GM18873 (cell line): ENCODE results near the gene SEC14L1.
"Not testable (repeated sequence)": the region's sequence is repeated elsewhere in the genome, so short reads cannot be mapped to it uniquely, and the experiment has no call there.

Source experiments
- ATAC-seq: cut with Tn5 transposase; IDR thresholded peaks from one replicate; pipeline ENCODE4 v1.9.1; 2021; ENCODE audit warnings: mild to moderate bottlenecking, moderate library complexity, moderate number of reproducible peaks; ENCODE audit not compliant: unreplicated experiment, low FRiP score

Gene SEC14L1

DNA sequence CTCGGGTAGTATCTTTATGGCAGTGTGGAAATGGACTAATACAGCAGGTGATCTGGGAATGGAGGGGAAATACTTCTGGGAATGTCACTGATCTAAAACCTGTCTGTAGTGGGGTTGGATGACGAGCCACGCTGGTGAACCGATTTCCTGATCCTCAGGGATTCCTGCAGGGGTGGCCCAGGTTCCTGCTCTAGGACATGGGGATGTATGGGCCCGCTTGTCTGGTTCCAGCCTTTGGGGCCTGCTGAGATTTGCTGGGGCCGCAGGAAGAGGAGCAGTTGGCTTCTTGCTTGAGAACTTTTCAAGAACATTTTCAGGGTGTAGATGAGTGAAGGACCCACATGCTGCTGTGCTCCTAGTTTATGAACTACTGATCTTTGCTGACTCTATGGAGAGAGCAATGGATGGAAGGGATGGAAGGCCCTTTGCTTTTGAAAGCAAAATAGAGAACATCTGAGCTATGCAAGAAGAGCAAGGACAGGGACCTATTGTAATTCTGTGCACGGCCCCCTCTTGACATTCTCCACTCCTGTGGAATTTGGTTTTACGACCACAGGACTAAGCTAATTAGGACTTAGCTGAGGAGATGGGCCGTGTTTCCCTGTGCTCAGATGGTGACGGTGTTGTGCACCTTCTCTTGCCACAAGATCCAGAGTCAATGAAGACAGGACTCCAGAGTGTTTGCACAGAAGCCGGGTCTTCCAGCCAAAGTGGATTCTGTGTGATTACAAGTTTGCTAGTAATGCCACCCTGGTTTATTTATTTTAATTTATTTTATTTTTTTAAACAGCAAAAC is 90.5 kb downstream of the SEC14L1 start:
- no peak for ATAC-seq

DNA sequence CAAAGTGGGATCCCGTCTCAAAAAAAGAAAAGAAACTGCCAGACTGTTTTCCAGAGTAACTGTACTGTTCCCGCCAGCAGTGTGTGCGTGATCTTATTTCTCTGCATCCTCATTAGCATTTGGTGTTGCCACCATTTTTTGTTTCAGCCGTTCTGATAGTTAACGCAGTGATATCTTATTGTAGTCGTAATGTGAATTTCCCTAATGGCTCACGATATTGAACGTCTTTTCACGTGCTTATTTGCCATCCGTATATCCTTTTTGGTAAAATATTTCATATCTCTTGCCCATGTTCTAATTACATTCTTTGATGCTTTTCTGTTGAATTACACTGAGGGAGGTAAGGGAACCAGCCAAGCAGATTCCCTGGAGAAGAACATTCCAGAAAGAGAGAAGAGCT is 92.4 kb downstream of the SEC14L1 start:
- no peak for ATAC-seq

DNA sequence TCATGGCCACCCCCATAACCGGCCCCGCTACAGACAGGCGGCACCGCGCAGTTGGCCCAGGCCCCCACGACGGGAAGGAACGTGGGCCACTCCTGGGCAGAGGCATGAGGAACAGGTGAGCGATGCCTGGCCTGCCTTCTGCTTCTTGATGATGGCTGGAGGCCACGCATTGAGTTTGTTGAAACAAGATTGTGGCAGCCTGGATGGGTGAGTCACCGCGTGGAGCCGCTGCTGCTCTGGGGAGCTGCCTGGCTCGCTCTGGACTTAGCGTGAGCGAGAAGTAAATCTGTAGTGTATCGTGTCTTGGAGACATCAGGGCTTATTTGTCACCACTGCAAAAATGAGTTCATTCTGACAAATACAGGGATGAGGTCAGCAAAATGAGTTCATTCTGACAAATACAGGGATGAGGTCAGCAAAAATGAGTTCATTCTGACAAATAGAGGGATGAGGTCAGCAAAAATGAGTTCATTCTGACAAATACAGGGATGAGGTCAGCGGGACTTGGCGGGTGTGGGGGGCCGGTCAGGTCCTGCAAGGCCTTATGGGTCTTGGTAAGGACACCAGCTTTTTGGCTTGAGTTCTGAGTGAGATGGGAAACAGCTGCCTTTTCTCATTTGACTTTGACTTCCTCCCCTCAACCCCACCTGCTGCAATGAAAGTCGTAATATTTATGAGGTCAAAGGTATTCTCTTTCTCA is 93.0 kb downstream of the SEC14L1 start:
- ATAC-seq: no peak

DNA sequence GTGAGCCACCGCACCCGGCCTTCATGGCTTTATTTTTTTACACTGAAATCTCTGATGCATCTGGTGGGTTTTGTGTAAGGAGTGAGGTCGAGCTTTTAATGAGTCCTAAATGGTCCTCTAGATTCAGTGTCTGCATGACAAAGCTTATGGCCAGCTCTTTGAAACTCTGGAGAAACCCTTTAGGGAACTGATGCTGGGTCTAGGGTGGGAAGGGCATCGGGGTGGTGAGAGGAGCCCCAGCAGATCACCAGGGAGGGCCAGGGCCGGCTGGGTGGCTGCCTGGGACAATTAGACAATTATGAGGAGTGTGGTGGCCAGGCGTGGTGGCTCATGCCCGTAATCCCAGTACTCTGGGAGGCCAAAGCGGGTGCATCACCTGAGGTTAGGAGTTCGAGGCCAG is 93.9 kb downstream of the SEC14L1 start:
- ATAC-seq: no peak

DNA sequence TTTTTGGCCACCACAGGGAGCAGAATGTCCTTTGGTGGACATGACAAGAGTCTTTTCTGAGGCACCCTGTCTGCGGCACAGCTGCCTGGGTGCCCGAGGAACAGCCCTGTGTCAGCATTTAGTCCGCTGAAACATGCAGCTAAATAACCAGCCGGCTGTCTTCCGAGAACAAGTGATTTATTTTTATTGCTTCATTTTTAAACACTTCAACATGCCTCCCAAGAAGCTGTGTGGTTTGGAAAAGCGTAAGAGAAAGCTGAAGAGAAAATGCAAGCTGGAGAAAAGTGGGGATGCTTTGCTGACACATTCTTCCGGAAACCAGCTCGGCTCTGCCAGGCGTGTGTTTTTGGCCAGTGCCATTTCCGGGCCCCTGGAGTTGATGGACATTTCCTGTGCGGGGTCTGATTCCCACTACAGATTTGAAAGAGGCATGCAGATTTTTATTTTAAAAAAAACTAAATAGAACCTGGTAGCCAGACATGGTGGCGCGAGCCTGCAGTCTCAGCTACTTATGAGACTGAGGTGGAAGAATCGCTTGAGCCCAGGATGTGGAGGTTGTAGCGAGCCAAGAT is 94.7 kb downstream of the SEC14L1 start:
- no peak for ATAC-seq

DNA sequence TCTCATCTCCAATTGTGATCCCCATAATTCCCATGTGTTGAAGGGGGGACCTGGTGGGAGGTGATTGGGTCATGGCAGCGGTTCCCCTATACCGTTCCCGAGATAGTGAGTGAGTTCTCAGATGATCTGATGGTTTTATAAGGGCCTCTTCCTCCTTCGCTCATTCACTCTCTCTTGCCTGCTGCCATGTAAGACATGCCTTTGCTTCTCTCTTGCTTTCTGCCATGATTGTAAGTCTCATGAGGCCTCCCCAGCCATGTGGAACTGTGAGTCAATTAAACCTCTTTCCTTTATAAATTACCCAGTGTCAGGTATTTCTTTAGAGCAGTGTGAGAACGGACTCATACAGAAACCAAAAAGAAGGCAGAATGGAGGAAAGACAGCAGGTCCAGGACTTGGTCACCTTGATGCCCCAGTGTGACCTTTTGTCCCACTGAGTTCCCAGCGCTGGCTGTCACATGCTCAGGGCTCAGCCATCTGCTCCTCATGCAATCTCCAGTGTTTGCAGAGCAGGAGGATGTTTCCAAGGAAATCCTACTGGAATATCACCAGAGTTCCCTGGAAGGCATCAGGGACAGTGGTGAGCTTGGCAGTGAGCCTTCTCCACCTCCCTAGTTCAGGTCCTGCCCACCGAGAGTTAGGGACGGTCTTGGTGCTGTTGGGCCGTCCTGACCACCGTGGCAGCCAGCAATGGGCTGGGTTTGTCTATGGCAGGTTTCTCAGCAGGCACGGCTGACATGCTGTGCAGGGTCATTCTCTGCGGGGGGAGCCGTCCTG is 96.7 kb downstream of the SEC14L1 start:
- no peak for ATAC-seq

DNA sequence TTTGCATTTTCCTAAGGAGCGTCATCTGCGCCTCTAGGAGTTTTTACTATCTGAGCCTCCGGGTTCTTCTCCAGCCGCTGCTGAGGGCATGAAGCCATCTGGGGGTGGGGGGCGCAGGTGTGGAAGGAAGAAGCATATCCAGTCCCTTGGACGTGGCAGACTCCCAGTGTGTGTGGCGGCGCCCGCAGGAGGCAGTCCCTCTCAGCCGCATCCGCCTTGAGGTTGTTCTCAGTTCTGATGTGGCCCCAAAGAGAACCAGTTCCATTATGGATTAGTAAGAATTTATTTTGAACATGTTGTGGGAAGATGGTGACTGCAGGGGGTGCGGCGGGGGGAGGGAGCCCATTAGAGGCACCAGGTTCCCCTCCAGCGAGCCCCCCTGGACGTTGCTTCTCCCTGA is 100.2 kb downstream of the SEC14L1 start:
- no peak for ATAC-seq

DNA sequence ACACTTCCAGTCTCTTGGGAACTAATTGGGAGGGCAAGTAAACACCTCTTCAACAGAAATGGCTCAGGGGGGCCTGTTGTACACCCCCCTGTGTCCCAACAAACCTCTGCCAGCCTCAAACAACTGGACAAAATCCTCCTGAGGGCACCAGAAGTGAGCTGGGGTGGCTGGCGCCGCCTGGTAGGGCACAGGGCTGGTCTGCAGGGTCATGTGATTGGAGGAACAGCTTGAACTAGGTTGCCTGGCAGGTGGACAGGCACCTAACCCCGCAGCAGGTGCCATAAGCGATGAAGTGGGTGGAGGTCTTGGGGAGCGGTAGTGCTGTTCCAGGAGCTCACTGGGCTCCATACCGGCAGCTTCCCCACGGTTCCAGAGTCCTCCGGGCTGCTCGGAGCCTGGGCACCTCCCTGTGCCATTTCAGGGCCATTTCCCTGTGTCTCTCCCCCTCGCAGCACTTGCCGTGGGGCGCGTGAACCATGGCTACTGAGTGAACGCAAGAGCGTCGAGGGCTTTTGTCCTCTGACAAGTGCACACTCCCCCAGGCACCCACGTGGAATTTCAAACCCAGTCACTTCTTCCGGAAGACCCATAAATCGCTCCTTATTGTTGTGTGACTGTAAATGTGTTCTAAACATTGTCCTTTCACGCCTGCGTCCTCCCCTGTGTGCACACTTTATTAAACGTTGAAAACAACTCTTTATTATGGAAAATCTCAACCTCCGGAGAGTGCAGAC is 101.5 kb downstream of the SEC14L1 start:
- no peak for ATAC-seq

DNA sequence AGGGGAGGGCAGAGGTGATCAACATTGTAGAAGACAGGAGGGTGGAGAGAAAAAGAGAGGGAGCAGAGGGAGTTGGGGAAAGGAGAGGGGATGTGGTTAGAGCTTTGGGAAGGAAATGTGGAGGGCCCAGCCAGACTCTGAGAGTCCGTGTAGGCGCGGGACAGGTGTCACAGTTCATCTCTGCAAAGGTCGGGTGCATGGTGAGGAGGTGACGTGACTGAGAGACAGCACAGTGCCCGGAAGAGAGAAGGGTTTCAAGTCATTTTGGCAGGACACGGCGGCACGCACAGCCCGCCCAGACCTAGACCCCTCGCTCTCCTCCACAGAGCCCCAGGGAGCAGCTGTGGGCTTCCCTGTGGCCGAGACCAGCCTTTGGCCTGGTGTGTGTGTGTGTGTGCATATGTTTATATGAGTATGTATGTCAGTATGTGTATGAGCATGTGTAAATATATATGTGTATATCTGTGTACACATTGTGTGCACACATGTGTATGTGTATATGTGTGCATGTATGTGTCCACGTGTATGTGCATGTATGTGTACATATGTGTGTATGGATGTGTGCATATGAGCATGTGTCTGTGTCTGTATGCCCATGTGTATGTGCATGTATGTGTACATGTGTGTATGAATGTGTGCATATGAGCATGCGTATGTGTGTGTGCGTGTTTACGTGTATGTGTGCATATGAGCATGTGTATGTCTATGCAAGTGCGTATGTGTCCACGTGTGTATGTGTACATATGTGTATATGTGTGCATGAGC is 104.6 kb downstream of the SEC14L1 start:
- ATAC-seq: peak; percentile 51

DNA sequence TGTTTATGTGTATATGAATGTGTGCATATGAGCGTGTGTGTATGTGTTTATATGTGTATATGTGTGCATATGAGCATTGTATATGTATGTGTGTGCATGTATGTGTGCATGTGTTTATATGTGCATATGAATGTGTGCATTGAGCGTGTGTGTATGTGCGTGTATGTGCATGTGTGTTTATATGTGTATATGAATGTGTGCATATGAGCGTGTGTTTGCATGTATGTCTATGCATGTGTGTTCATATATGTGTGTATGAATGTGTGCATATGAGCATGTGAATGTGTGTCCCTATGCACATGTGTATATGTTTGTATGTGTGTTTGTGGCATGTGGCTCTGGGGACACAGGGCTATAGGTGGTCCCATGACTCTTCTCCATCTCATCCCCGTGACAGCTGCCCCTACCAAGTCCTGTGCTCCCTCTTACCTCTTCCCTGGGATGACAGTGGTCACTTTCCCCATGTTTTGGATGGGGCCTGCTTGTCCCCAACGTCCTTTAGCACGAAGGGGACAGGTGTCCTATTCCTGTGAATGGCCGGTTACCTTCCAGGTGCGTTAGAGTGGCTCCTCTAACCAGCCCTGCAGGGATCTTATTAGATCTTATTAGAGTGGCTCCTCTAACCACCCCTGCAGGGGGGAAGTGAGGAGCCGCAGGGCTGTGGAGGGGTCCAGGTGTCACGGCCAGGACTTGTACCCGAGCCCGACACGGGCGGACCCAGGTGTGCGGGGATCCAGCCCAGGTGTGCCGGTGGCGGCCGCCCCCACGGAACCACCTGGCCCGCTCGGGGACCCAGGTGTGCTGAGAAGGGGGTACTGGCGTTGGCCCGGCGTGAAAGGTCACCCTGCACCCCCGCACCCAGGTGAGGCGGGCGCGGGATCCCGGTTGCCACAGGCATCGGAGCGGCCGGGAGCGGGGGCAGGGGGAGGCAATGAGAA is 105.6 kb downstream of the SEC14L1 start:
- no peak for ATAC-seq

DNA sequence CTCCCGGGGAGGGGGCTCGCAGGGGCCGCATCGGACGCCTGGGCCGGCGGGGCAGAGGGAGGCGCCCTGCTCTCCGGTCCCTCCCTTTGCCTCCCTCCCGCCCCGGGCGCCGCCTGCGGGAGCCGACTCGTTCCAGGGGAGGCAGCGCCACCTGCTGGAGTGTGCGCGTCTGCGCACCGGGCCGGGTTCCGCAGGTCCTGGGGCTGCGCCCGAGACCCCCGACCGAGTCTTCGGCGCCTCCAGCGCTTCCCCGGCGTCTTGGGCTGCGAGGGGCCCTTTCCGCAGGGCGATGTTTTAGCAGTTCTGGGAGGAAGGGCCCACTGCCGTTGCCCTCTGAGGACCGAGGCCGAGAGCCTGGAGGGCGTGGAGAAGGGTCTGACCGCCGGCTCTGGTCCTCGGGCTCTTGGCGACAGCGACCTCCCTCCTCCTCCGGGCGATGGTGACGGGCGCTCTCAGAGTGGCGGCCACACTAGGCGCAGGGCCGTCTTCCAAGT is 106.3 kb downstream of the SEC14L1 start:
- no peak for ATAC-seq

DNA sequence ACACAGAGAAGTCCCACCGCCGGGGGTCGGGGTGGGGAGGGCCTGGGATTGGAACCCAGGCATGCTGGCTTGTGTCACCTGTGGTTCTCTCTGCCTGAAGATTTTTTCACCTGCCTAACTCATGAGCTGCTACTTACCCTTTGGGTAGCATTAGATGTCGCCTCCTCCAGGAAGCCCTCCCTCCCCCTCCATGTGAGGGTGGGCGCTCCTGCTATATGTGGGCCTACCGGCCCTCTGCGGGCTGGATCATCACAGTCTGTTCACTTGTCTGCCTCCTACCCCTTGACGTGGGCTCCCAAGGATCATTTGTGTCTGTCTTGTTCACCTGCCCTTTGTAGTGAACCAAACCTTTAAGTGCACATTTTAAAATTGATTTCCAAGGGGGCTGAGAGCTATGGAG is 106.8 kb downstream of the SEC14L1 start:
- no peak for ATAC-seq

DNA sequence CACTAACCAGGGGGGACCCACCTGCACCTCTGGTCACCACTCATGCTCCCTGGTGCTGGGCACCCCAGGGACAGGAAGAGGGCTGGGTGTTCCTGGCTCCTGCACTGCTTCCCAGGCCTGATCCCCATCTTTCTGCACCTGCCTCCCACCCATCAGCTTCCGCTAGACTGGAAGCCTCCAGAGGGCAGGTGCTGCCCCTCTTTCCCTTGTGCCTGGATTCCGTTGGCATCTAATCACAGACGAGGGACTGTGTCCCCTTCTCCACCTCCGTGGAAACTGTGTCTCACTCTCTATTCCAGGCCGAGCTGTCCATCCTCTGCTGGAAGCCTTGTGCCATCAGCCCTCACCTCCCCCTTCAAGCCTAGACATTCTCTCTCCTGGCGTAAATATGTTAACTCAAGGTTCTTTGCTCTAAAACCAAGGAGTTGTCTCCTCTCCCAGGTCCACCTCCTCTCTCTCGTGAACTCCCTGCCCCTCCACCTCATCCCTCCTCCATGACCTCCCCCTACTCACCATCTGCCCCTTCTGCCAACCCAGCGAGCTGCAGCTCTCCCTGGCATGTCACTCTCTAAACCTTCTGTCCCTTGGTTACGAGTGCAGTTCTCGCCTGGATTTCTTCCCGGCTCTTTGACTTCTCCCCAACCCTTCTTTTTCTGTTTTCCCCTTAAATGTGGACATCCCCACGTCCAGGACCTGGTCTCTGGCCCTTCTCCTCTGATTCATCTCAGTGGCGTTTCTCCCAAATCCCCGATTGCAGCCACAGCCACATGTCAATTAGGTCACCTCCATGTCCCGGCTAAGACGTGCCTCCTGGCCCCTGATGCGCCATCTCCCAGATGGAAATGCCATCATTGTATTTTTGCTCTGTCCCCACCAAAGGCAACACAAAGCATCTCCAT is 107.7 kb downstream of the SEC14L1 start:
- no peak for ATAC-seq

DNA sequence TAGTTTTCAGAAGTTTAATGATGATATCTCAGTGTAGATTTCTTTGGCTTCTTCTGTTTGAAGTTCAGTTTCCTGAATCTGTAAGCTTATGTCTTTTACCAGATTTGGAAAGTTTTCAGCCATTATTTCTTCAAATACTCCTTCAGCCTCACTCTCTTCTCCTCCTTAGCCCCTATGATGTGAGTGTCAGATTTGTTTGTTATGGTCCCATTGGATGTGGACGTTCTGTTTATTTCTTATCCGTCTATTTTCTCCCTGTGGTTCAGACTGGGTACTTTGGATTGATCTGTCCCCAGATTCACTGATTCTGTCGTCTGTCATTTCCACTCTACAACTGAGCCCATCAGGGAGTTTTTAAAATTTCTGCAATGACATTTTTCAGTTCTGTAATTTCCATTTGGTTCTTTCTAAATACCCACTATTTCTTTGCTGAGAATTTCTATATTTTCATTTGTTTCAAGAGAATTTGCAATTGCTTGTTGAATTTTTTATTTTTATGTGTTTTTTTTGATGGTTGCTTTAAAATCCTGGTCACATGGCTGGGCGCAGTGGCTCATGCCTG is 110.9 kb downstream of the SEC14L1 start:
- no peak for ATAC-seq

DNA sequence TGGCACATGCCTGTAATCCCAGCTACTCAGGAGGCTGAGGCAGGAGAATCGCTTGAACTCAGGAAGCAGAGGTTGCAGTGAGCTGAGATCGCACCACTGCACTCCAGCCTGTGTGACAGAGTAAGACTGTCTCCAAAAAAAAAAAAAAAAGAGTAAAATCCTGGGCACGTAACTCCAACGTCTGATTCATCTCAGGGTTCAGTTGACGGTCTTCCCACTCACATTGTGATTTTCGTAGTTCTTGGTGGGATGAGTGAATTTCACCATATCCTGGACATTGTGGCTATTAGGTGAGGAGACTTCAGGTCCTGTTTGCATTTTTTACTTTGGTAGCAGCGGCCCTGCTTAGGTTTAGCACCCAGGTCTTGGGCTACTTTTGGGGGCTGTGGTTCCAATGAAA is 111.5 kb downstream of the SEC14L1 start:
- not testable (repeated sequence) for ATAC-seq

DNA sequence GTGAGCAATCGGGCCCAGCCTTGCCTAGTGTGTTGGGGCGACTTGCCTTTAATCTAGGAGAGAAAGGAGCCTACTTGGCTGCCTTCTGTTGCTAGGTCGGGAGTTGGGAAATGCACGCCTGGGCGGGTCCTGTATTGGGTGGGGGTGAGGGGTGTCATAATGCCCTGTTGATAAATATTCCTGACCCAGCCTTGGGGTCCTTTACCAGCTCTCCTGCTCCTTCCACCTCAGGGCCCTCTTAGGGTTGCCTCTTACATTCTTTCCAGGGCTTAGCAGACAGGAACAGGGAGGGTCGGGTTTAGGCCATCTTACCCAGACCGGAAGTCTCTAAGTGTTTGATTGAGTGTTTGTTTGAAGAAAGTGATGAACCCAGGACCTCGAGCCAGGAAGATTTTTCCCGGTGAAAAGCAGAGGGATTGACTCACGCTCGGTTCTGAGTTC is 112.9 kb downstream of the SEC14L1 start:
- ATAC-seq: no peak
